Measurements from ENCODE around the gene PRELID3B.

- TF ChIP-seq CTCF (IDR thresholded peaks at IDR 0.05) (no peak), EP300 (IDR thresholded peaks at IDR 0.05) (no peak), POLR2AphosphoS5 (IDR thresholded peaks at IDR 0.05) (no peak)
Measured at GRCh38 chr20:59044295-59044694, 1.7 kb upstream of the PRELID3B start.

Measured in gastroesophageal sphincter (tissue), 3 donors.